Kidney (tissue), 14 donors: Measurements from ENCODE around the gene PPDPF. TPM values are rescaled to one million over a fixed set of nuclear protein-coding genes. Genes with fewer than 3 reads are reported as not detected.
"Not testable (repeated sequence)": the region's sequence is repeated elsewhere in the genome, so short reads cannot be mapped to it uniquely, and the experiment has no call there.

ENCODE experiments used
- DNase-seq, 5 donors: peaks; one replicate each; pipeline ENCODE4 v3.0.0-alpha.2; 2013 to 2020
- FAIRE-seq: peaks from 2 replicates; lab custom pipeline; 2012; peaks lifted over from hg19 to GRCh38; lab: Jason Lieb, UNC
- H3K27ac ChIP-seq, 2 donors: one replicate each; pipeline ENCODE4 v1.7.0; 2013; ENCODE audit warnings: low read depth in 2 of 2, low read length in 2 of 2, inconsistent platforms in 1 of 2
- H3K27me3 ChIP-seq: one replicate; pipeline ENCODE4 v1.7.1; 2013; ENCODE audit warnings: low read length, inconsistent platforms; ENCODE audit not compliant: control insufficient read depth, insufficient read depth
- H3K36me3 ChIP-seq, 3 donors: one replicate each; pipeline versions ENCODE4 v1.7.0 to v1.7.1; 2013; ENCODE audit warnings: low read length in 3 of 3, control low read depth in 1 of 3, inconsistent platforms in 1 of 3; ENCODE audit not compliant: insufficient read depth in 3 of 3, control insufficient read depth in 2 of 3
- H3K4me1 ChIP-seq, 3 donors: one replicate each; pipeline versions ENCODE4 v1.7.0 to v1.7.1; 2013; ENCODE audit warnings: low read length in 3 of 3, inconsistent platforms in 1 of 3, low read depth in 1 of 3; ENCODE audit not compliant: control insufficient read depth in 2 of 3, insufficient read depth in 2 of 3
- H3K4me3 ChIP-seq, 3 donors: one replicate each; pipeline versions ENCODE4 v1.7.0 to v1.8.1; 2013; ENCODE audit warnings: low read length in 3 of 3, control low read depth in 1 of 3, inconsistent platforms in 1 of 3
- H3K9ac ChIP-seq, 3 donors: one replicate each; pipeline versions ENCODE4 v1.7.0 to v1.7.1; 2013; ENCODE audit warnings: low read length in 3 of 3, control low read depth in 1 of 3, inconsistent platforms in 1 of 3
- H3K9me3 ChIP-seq, 3 donors: one replicate each; pipeline versions ENCODE4 v1.7.0 to v1.7.1; 2013; ENCODE audit warnings: low read length in 3 of 3, control low read depth in 1 of 3, inconsistent platforms in 1 of 3; ENCODE audit not compliant: control insufficient read depth in 2 of 3, insufficient read depth in 1 of 3
- intact Hi-C: fragments of 100-400 bp; cut with DNase I; formaldehyde crosslinking; loops from one replicate; pipeline ENCODE4 v1.11.1; 2022
- polyA plus RNA-seq: library from polyadenylated mRNA; stranded (reverse); fragments of 350-450 nt; fragmentation: Illumina TruSeq; extraction: RNeasy Lipid Tissue Mini Kit (QIAGEN cat#74804); gene quantifications from one replicate; pipeline ENCODE4 v1.2.3, GENCODE V29; 2014; ENCODE audit warnings: low read depth, low replicate concordance; ENCODE audit not compliant: insufficient read depth
- total RNA-seq: library from RNA; stranded (reverse); fragmentation: NEBNext Ultra II Directional; extraction: Animal tissue kit (Norgen Biotek cat#: 25700); gene quantifications from one replicate; pipeline ENCODE4 v1.2.1, GENCODE V29; 2021
- TF ChIP-seq, protein P1 (sequence below): IDR thresholded peaks from 3 replicates; pipeline ENCODE4 v1.5.1; 2012; ENCODE audit warnings: mild to moderate bottlenecking, moderate library complexity, borderline replicate concordance; ENCODE audit not compliant: insufficient read depth; ENCODE audit errors: extremely low read depth
- donor health status: control.
- donor health status: control.
- donor health status: control.
- donor health status: control.
- donor health status: control.
- donor health status: DM: yes; HTN: yes; CAD: no.
- donor health status: Normal renal cell carcinoma (clear cell type).

The PPDPF gene
- total and polyA plus RNA-seq, 2 donors from 2014 or later: 578 to 961 TPM

DNA sequence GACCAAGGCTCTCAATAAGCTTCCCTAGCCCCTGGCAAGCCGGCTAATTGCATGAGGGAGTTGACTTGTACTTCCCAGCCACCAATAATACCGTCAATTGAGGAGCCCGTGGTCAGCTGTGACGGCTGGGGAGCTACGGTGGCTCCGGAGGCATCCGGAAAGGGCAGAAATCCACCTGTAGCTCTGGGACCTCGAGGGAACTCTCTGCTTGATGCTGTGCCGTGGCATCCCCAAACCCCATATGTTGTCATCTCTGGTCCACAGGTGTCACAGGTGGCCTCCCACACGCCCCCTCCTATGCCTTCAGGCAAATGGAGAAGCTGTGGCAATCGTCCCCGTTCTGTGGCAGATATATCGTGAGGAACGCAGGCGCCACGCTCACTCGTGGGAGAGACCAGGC is 42.6 kb upstream of the PPDPF start:
- Histone ChIP-seq H3K4me3 (no peak overlapping the region), H3K27ac (no peak overlapping the region), H3K9me3 (no peaks in the 10 kb centered on the region), H3K4me1 (peaks cover 0 to 2% (median 0%) of the 10 kb centered on the region in 3 donors), H3K27me3 (peaks cover 11% of the 10 kb centered on the region), H3K9ac (no peak overlapping the region), H3K36me3 (no peaks in the 10 kb centered on the region)
- intact Hi-C loops: no loop called here
- FAIRE-seq (no peak), DNase-seq (no peak)
- TF ChIP-seq, protein P1, sequence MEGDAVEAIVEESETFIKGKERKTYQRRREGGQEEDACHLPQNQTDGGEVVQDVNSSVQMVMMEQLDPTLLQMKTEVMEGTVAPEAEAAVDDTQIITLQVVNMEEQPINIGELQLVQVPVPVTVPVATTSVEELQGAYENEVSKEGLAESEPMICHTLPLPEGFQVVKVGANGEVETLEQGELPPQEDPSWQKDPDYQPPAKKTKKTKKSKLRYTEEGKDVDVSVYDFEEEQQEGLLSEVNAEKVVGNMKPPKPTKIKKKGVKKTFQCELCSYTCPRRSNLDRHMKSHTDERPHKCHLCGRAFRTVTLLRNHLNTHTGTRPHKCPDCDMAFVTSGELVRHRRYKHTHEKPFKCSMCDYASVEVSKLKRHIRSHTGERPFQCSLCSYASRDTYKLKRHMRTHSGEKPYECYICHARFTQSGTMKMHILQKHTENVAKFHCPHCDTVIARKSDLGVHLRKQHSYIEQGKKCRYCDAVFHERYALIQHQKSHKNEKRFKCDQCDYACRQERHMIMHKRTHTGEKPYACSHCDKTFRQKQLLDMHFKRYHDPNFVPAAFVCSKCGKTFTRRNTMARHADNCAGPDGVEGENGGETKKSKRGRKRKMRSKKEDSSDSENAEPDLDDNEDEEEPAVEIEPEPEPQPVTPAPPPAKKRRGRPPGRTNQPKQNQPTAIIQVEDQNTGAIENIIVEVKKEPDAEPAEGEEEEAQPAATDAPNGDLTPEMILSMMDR: no peak

DNA sequence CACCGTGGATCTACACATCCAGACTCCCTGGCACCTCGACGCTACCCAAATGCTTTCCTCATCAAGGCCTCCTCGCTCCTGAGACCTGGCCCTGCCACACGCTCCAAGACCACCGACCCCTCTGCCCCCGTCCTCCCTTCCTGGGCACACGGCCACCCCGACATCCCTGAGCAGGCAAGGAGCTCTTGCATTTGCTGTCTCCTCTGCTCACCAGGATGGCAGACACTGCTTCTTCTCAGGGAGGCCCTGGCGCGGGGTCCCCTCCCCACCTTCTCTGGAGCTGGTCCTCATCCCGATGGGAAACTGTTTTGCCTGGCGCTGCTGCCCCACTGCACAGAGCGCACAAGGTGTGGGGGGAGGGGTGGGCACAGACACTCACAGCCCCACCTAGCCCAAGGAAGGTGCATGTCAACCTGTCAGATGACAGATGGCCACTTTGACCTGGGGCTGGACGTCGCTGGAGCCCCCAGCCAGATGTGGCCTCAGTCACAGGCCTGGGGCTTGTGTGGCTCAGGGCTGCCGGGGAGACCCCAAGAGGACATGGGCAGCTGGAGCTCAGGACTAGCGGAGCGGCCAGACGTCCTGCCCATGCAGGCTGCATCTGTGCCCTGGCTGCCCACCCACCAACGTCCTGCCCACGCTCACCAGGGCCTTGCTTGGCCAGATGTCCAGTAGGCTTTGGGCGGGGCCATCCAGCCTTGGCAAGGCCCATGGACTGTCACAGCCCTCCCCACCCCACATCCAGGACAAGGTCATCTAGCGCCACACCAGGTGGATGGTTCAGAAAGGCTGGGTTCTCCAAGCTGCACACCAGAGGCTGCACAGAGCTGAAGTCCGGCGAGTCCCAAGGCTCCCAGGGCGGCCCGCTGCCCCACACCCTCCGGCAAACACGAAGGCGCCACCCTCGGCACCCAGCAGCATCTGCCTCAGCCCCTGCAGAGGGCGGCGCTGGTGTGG is 41.9 kb upstream of the PPDPF start:
- TF ChIP-seq, protein P1: no peak
- no peak overlapping the region for H3K9ac ChIP-seq
- no peak for FAIRE-seq
- no peak for DNase-seq
- no peak overlapping the region for H3K4me3 ChIP-seq
- intact Hi-C loops: no loop called here
- no peaks in the 10 kb centered on the region for H3K36me3 ChIP-seq
- H3K27ac ChIP-seq: no peak overlapping the region
- H3K4me1 ChIP-seq: peaks cover 0 to 4% (median 0%) of the 10 kb centered on the region in 3 donors
- H3K9me3 ChIP-seq: no peaks in the 10 kb centered on the region
- H3K27me3 ChIP-seq: peaks cover 11% of the 10 kb centered on the region

DNA sequence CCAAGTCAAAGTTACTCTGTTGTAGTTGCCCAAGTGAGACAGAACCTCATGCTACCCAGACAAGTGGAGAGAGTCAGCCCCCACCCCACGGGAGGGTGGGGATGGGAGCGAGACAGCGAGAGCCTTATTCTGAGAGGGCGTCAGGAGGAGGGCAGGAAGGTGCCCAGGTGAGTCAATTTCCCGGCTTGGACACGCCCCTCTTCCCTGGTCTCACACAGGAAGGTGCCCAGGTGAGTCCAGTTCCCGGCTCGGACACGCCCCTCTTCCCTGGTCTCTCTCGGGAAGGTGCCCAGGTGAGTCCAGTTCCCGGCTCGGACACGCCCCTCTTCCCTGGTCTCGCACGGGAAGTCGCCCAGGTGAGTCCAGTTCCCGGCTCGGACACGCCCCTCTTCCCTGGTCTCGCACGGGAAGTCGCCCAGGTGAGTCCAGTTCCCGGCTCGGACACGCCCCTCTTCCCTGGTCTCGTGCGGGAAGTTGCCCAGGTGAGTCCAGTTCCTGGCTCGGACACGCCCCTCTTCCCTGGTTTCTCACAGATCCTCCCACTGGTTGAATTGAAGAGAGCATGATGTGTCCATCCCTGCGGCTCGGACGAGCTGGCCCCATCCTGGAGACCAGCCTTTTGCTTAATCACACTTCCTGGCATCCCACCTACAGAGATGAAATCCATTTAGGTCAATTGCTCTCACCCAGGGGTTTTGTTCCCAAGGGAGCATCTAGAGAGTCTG is 40.7 kb upstream of the PPDPF start:
- FAIRE-seq, H3K9me3 ChIP-seq, H3K36me3 ChIP-seq, H3K27ac ChIP-seq, H3K4me3 ChIP-seq, intact Hi-C loops, DNase-seq, H3K27me3 ChIP-seq, H3K4me1 ChIP-seq, H3K9ac ChIP-seq: not testable (repeated sequence)

DNA sequence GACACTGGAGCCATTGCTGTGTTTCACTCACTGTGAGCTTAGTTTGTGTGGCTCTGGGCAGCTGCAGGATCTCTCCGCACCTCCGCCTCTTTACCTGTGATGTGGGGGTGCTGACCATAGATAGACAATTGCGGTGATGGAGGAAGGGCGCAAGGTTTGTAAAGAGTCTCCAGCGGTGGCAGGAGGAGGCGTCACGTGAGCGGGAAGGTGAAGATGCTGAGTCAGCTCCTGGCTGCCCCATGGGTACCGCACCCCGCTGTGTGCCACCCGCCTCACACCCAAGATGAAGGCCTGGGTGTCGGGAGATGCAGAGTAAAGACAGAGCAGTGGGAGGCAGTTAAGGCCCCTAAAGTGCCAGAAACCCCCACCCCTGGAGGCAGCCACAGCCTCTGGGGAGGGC is 39.1 kb upstream of the PPDPF start:
- H3K36me3 ChIP-seq: no peaks in the 10 kb centered on the region
- H3K27ac ChIP-seq: no peak overlapping the region
- intact Hi-C loops: no loop called here
- no peak overlapping the region for H3K4me3 ChIP-seq
- H3K9ac ChIP-seq: no peak overlapping the region
- no peaks in the 10 kb centered on the region for H3K27me3 ChIP-seq
- TF ChIP-seq, protein P1: no peak
- FAIRE-seq (no peak), DNase-seq (no peak)
- H3K4me1 ChIP-seq: peaks cover 0 to 4% (median 0%) of the 10 kb centered on the region in 3 donors
- H3K9me3 ChIP-seq: no peaks in the 10 kb centered on the region
